Left cardiac atrium (tissue), 4 donors: ENCODE results near the gene TNFRSF18. TPM values are rescaled to one million over a fixed set of nuclear protein-coding genes. Genes with fewer than 3 reads are reported as not detected.
"Not testable (repeated sequence)": the region's sequence is repeated elsewhere in the genome, so short reads cannot be mapped to it uniquely, and the experiment has no call there.

ENCODE experiments used
- ATAC-seq, 2 donors: fragments of 200-7000 bp; cut with Tn5 transposase; one replicate each; pipeline ENCODE4 v1.9.1; 2020; ENCODE audit warnings: mild to moderate bottlenecking in 2 of 2, moderate library complexity in 2 of 2
- DNase-seq: peaks from one replicate; pipeline ENCODE4 v3.0.0-alpha.2; 2020
- intact Hi-C, 2 donors: fragments of 100-400 bp; cut with DNase I; formaldehyde crosslinking; loops; one replicate each; pipeline versions ENCODE4 v1.14.1 to v1.15.1; 2022 to 2023
- long read RNA-seq: library from polyadenylated mRNA; unstranded; transcript quantifications from one replicate; pipeline ENCODE4 v2.0.0, GENCODE V29; 2021
- total RNA-seq, 2 donors: library from RNA; stranded (reverse); fragmentation: NEBNext Ultra II Directional; extraction: Animal tissue kit (Norgen Biotek cat#: 25700); gene quantifications; one replicate each; pipeline ENCODE4 v1.2.1, GENCODE V29; 2021
- donor health status: DM: no; HTN: yes; CAD: no.
- donor health status: DM: no; HTN: yes; CAD: no; lungs with severe emphysema.
- donor health status: DM: yes; HTN: yes; CAD: no.
- donor health status: Dilated cardiomyopathy.

The TNFRSF18 gene
- total RNA-seq = under 1 TPM in 1 of 2 donors, not detected in 1; 0.44 TPM
- long read RNA-seq = 0 reads

GRCh38 chr1:1206376-1206965 is at the start of gene TNFRSF18:
TSS of gene TNFRSF18 (minus strand) at chr1:1206592. CDS start at chr1:1206571, 21 bp downstream.
- DNase-seq = peak; percentile 20
- intact Hi-C loops = no loop called here

GRCh38 chr1:1255611-1256010 is 49.2 kb upstream of the TNFRSF18 start:
- intact Hi-C loops = no loop called here
- no peak for DNase-seq
- ATAC-seq = no peak

More at GRCh38 chr1:1206376-1206965, at the start of gene TNFRSF18:
- peak in 1 of 2 donors; percentile 34 for ATAC-seq

GRCh38 chr1:1255078-1255477 is 48.7 kb upstream of the TNFRSF18 start:
- ATAC-seq (no peak), DNase-seq (no peak)
- intact Hi-C loops = no loop called here

- intact Hi-C loops = no loop called here
- DNase-seq = no peak
- ATAC-seq = no peak
Observed at GRCh38 chr1:1254667-1254998, 48.2 kb upstream of the TNFRSF18 start.

GRCh38 chr1:1253972-1254666 is 47.7 kb upstream of the TNFRSF18 start:
- no peak for DNase-seq
- intact Hi-C loops = loop anchor here in 1 of 2 donors (2.0 kb wide), 1 partner anchor 131 kb away; no protein-coding TSS in a partner anchor

GRCh38 chr1:1253314-1253713 is 46.9 kb upstream of the TNFRSF18 start:
- intact Hi-C loops = loop anchor here in 1 of 2 donors (2.0 kb wide), 1 partner anchor 131 kb away; no protein-coding TSS in a partner anchor
- no peak for ATAC-seq

More at GRCh38 chr1:1253972-1254666, 47.7 kb upstream of the TNFRSF18 start:
- no peak for ATAC-seq

GRCh38 chr1:1250786-1251284 is 44.4 kb upstream of the TNFRSF18 start:
- ATAC-seq (no peak), DNase-seq (no peak)
- intact Hi-C loops = no loop called here

More at GRCh38 chr1:1253314-1253713, 46.9 kb upstream of the TNFRSF18 start:
- no peak for DNase-seq

GRCh38 chr1:1248009-1248913 is 41.9 kb upstream of the TNFRSF18 start:
- ATAC-seq, DNase-seq: not testable (repeated sequence)
- intact Hi-C loops = loop anchor here in 1 of 2 donors (5.0 kb wide), 1 partner anchor 131 kb away; the partner anchor contains the start of gene C1orf159

GRCh38 chr1:1247341-1247913 is 41.0 kb upstream of the TNFRSF18 start:
- intact Hi-C loops = loop anchor here in 1 of 2 donors (5.0 kb wide), 1 partner anchor 130 kb away; the partner anchor contains the start of gene C1orf159
- ATAC-seq = no peak

GRCh38 chr1:1246577-1247340 is 40.4 kb upstream of the TNFRSF18 start, which contains the start of gene C1QTNF12:
TSS of gene C1QTNF12 (minus strand) at chr1:1246722. CDS start at chr1:1246690, 32 bp downstream.
- intact Hi-C loops = loop anchor here in 1 of 2 donors (5.0 kb wide), 1 partner anchor 129 kb away; the partner anchor contains the start of gene C1orf159
- no peak for DNase-seq
- ATAC-seq = peak in 1 of 2 donors; percentile 12

More at GRCh38 chr1:1247341-1247913, 41.0 kb upstream of the TNFRSF18 start:
- DNase-seq = no peak

- DNase-seq (no peak), ATAC-seq (no peak)
- intact Hi-C loops = loop anchor here in 1 of 2 donors (5.0 kb wide), 1 partner anchor 129 kb away; the partner anchor contains the start of gene C1orf159
Observed at GRCh38 chr1:1245817-1246576, 39.6 kb upstream of the TNFRSF18 start.

- intact Hi-C loops = loop anchor here in 1 of 2 donors (5.0 kb wide), 1 partner anchor 128 kb away; the partner anchor contains the start of gene C1orf159
- DNase-seq = no peak
- no peak for ATAC-seq
Observed at GRCh38 chr1:1245178-1245816, 38.9 kb upstream of the TNFRSF18 start.

- intact Hi-C loops = no loop called here
Observed at GRCh38 chr1:1244192-1244811, 37.9 kb upstream of the TNFRSF18 start.

GRCh38 chr1:1243807-1244191 is 37.4 kb upstream of the TNFRSF18 start:
- intact Hi-C loops = no loop called here
- no peak for ATAC-seq
- no peak for DNase-seq

More at GRCh38 chr1:1244192-1244811, 37.9 kb upstream of the TNFRSF18 start:
- ATAC-seq (no peak), DNase-seq (no peak)

- intact Hi-C loops = no loop called here
- no peak for ATAC-seq
Observed at GRCh38 chr1:1243266-1243660, 36.9 kb upstream of the TNFRSF18 start.

More at GRCh38 chr1:1243266-1243660, 36.9 kb upstream of the TNFRSF18 start:
- DNase-seq = no peak
